SU-DHL-6 (cell line): ENCODE data around the gene RPL18.

Experiments used
- H2AFZ ChIP-seq: fragments of 200-600 bp; sonication (generic); 2 replicates; pipeline ENCODE4 v1.6.1; 2014; ENCODE audit warnings: low read depth, mild to moderate bottlenecking, moderate library complexity, mixed read lengths, antibody characterized with exemption, low read length; ENCODE audit not compliant: severe bottlenecking
- H3F3A ChIP-seq: fragments of 200-600 bp; shearing (Covaris generic); 2 replicates; pipeline ENCODE4 v1.6.0; 2016; ENCODE audit warnings: antibody characterized with exemption, mild to moderate bottlenecking; ENCODE audit not compliant: insufficient read depth
- H3K27ac ChIP-seq: fragments of 200-600 bp; sonication (generic); 2 replicates; pipeline ENCODE4 v1.5.1; 2016; ENCODE audit warnings: low read depth, mild to moderate bottlenecking, low read length, moderate library complexity, mixed read lengths
- H3K27me3 ChIP-seq: fragments of 200-600 bp; sonication (generic), shearing (Covaris generic); 2 replicates; pipeline ENCODE4 v1.6.0; 2014; ENCODE audit warnings: mild to moderate bottlenecking, low read length
- H3K36me3 ChIP-seq: fragments of 200-600 bp; sonication (generic); 2 replicates; pipeline ENCODE4 v1.6.1; 2014; ENCODE audit warnings: mild to moderate bottlenecking, low read length, mixed read lengths
- H3K4me2 ChIP-seq: fragments of 300-600, 200-600 bp; shearing (Covaris generic), sonication (generic); 2 replicates; pipeline ENCODE4 v1.6.0; 2014; ENCODE audit warnings: low read length, low read depth, mild to moderate bottlenecking; ENCODE audit not compliant: poor library complexity, severe bottlenecking
- H3K4me3 ChIP-seq: fragments of 200-600 bp; sonication (generic); 2 replicates; pipeline ENCODE4 v1.5.1; 2014; ENCODE audit warnings: antibody characterized with exemption, low read length, mild to moderate bottlenecking, mixed read lengths; ENCODE audit not compliant: insufficient read depth, poor library complexity, severe bottlenecking
- H3K79me2 ChIP-seq: fragments of 200-600 bp; sonication (generic); 2 replicates; pipeline ENCODE4 v1.6.1; 2014; ENCODE audit warnings: mild to moderate bottlenecking, low read length, moderate library complexity; ENCODE audit not compliant: insufficient read depth
- H3K9ac ChIP-seq: fragments of 200-600 bp; sonication (generic); 2 replicates; pipeline ENCODE4 v1.7.0; 2014; ENCODE audit warnings: mild to moderate bottlenecking, low read length
- H3K9me2 ChIP-seq: fragments of 200-600 bp; sonication (generic); replicated peaks from 2 replicates; pipeline ENCODE4 v1.6.1; 2014; ENCODE audit warnings: low read length; ENCODE audit not compliant: insufficient read depth
- H3K9me3 ChIP-seq: fragments of 200-600 bp; sonication (generic); 2 replicates; pipeline ENCODE4 v1.6.1; 2014; ENCODE audit warnings: low read length, mixed read lengths; ENCODE audit not compliant: insufficient read depth
- H4K20me1 ChIP-seq: fragments of 200-600 bp; sonication (generic); 2 replicates; pipeline ENCODE4 v1.6.1; 2014; ENCODE audit warnings: low read depth, mild to moderate bottlenecking, antibody characterized with exemption, low read length, moderate library complexity, mixed read lengths
- CTCF ChIP-seq: fragments of 200-600 bp; sonication (generic); IDR thresholded peaks from one replicate; pipeline ENCODE4 v1.5.1; 2017; ENCODE audit warnings: antibody characterized with exemption, mild to moderate bottlenecking, low read length, moderate library complexity; ENCODE audit not compliant: insufficient read depth, poor library complexity, severe bottlenecking
- EZH2phosphoT487 ChIP-seq: fragments of 200-600 bp; sonication (generic), shearing (Covaris generic); conservative IDR thresholded peaks from 2 replicates; pipeline ENCODE4 v1.6.1; 2018; ENCODE audit warnings: mild to moderate bottlenecking, antibody characterized with exemption, low read length, moderate library complexity, mixed read lengths

Gene RPL18

GRCh38 chr19:48603850-48604249, 15.1 kb downstream of the RPL18 start:
- Histone ChIP-seq H3K9ac (no peak overlapping the region), H3K36me3 (no peaks in the 10 kb centered on the region), H3K9me2 (no peaks in the 10 kb centered on the region), H3K27ac (no peak overlapping the region), H3K4me2 (no peak overlapping the region), H3K79me2 (no peaks in the 10 kb centered on the region), H3F3A (no peaks in the 10 kb centered on the region), H3K4me3 (no peak overlapping the region), H4K20me1 (no peaks in the 10 kb centered on the region), H2AFZ (no peak overlapping the region), H3K27me3 (no peaks in the 10 kb centered on the region), H3K9me3 (no peaks in the 10 kb centered on the region)
- TF ChIP-seq CTCF (no peak), EZH2phosphoT487 (no peak)

GRCh38 chr19:48603449-48603848, 15.5 kb downstream of the RPL18 start:
- Histone ChIP-seq H3K9me3 (no peaks in the 10 kb centered on the region), H3F3A (no peaks in the 10 kb centered on the region), H3K79me2 (no peaks in the 10 kb centered on the region), H2AFZ (no peak overlapping the region), H3K4me3 (no peak overlapping the region), H3K9me2 (no peaks in the 10 kb centered on the region), H4K20me1 (no peaks in the 10 kb centered on the region), H3K4me2 (no peak overlapping the region), H3K9ac (no peak overlapping the region), H3K36me3 (no peaks in the 10 kb centered on the region), H3K27ac (no peak overlapping the region), H3K27me3 (no peaks in the 10 kb centered on the region)
- TF ChIP-seq EZH2phosphoT487 (no peak), CTCF (no peak)

- no peak overlapping the region for H2AFZ ChIP-seq
- H3K9me2 ChIP-seq: no peaks in the 10 kb centered on the region
- no peak for TF ChIP-seq EZH2phosphoT487
- TF ChIP-seq CTCF: no peak
- no peak overlapping the region for H3K4me3 ChIP-seq
- no peak overlapping the region for H3K4me2 ChIP-seq
- no peaks in the 10 kb centered on the region for H3K36me3 ChIP-seq
- no peaks in the 10 kb centered on the region for H3K27me3 ChIP-seq
- H3K79me2 ChIP-seq: no peaks in the 10 kb centered on the region
- no peak overlapping the region for H3K27ac ChIP-seq
- no peak overlapping the region for H3K9ac ChIP-seq
- H4K20me1 ChIP-seq: no peaks in the 10 kb centered on the region
- H3F3A ChIP-seq: no peaks in the 10 kb centered on the region
- H3K9me3 ChIP-seq: no peaks in the 10 kb centered on the region
Observed at GRCh38 chr19:48603001-48603400, 16.0 kb downstream of the RPL18 start.
